Occipital lobe (tissue), 2 donors: Measurements from ENCODE around the gene CAMTA2. TPM values are rescaled to one million over a fixed set of nuclear protein-coding genes. Genes with fewer than 3 reads are reported as not detected.

Experiments
- DNase-seq: peaks from one replicate; lab custom pipeline; 2025; lab: John Stamatoyannopoulos, UW
- total RNA-seq: library from RNA; depleted of rRNA; stranded (reverse); fragments of >200 nt; gene quantifications from one replicate; pipeline ENCODE4 v1.2.3, GENCODE V29; 2014

The CAMTA2 gene
- total RNA-seq, 1 donor from 2014 or later: 5.1 TPM

DNA sequence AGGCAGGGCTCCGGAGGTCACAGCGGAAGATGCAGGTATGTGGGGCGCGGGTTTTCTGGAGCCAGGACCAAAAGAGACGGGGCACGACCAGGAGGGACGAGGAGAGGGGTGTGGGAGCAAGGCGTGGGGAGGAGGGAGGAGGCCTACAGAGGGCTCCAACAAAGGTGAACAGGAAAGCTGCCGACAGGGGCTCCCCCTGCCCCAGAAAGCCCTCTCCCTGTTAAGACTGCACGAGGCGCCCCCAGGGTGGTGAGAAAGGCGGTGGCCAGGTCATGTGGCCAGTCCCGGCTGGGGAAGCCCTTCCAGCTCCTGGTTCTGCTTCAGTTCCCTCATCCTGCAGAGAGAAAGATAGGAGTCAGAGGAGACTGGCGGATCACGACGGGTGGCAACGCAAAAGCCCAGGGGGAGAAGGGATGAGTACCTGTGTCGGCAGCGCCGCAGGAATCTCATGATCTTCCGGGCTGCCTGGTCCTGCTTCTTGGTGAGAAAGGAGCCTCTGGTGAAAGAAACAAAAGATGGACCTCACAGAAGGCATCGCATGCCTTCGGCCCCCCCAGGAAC, 18.9 kb downstream of the CAMTA2 start:
- DNase-seq: no peak

DNA sequence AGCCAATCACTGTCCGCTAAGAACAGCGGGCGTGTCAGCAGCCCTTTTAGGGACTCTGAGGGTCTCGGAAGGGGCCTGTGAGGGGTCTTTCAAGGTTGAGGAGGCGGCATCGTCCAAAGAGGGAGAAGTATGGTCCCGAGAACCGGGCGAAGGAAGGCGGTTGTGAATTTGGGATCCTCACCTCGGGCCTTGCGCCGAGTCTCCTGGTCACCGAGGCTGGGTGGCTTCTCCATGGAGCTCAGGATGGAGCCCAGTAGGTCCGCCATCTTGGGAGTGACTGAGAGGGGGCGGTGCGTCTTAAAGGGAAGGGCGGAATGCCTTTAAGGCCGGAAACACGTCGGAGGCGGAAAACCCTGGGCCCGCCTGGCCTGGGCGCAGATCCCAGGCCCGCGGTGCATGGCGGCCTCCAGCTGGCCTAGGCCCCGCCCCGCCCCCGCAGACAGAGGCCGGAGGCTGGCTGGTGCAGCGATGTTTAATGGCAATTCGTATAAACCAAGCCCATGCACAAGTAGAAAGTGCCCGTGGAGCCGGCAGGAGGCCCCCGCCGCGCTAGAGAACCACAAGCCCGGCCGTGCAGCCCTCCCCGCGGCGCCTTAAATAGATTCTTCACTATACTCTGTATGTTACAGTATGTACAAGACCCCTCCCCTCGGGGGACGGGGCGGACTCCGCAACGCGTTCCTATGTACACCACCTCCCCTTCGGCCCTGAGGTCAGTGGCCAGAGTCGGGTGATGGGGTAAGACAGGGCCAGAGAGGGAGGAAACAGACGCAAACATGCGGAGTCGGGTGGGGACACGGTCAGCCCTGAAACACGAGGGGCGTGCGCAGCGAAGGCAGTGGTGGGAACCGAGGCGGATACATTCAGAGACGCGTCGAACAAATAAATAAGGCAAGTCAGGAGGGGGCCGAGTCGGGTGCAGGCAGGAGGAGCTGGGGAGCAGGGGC, 19.7 kb downstream of the CAMTA2 start, which contains the start of gene SPAG7:
Gene SPAG7, minus strand, starts transcription at position 279 of the 947 bp plus-strand sequence. Its CDS starts 13 bp downstream, at position 266.
- DNase-seq: peak; percentile 95

DNA sequence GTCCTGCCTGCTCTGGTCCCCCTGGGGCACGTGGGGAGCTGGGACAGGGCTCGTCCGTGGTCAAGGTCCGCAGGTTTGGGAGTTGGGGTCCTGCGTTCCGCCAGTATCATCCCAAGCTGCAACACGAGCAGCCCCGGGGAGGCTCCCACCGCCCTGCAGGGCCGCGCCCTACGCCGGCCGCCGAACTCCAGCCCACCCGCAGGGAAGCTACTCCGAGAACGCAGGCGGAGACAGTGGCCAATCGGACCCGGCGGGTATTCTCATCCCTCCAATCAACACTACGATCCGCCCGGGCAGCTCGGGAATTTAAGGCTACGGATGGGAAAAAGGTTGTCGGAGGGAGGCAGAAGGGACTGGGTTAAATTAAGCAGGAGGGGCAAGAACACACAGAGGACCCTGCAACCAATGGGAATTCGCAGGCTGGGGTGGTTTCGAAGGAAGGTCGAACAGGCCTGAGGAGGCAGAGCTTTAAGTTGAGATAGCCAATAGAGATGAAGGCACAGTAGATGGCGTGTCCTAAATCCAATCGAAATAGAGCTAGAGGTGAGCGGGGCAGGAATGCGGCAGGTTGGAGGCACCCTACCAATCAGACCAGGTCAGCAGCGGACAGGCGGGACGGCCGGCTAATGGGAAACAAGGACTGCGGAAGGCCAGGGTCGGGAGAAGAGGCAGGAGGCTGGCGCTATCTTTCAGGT, 20.5 kb downstream of the CAMTA2 start:
- peak; percentile 98 for DNase-seq

DNA sequence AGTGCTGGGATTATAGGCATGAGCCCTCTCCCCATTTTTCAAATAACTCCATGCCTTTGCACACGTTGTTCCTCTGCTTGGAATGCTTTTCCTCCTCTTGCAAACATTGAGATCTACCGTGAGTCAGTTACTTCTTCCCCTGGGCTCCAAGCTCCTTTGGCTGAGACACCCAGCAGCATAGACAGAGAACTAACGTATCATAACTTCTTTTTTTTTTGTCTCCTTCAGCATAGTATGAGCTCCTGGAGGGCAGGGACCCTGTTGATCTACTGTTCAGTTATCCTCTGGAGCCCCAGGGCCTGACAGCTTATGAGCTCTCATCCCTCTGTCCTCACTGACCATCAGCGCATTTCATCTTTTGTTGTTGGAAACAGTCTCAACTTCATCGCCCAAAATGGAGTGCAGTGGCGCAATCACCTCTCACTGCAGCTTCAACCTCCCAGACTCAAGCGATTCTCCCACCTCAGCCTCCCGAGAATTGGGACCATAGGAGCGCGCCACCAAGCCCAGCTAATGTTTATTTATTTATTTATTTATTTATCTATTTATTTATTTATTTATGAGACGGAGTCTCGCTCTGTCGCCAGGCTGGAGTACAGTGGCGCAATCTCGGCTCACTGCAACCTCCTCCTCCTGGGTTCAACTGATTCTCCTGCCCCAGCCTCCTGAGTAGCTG, 22.0 kb downstream of the CAMTA2 start:
- no peak for DNase-seq

DNA sequence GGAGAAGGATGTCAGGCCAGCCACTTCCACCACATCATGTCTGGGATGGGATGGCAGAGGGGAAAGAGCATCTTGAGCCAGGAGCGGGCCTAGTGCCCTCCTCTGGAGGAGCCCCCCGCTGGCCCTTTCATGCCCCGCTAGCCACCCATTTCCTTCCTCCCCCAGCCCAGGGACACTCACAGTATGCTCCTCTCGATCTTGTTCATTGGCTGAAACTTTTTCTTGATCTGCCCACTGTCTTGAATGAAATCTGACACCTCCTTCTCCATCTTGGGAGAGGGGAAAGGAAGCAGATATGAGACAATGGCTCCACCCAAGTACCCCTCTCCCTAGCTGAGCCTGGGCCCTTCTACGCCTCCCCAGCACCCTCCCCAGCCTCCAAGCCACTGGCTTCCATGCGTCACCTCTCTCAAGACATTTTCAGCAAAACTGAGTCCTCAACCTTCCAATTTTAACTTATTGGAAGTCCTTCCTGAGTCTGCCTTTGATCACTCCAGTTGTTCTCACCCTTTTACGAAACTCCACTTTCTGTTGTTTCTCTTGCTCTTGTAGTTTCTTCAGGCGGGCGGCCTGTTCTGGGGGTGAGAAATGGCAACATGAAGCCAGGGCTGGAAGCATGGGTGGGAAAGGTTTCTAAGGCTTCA, 27.1 kb downstream of the CAMTA2 start:
- no peak for DNase-seq

GRCh38 chr17:4959261-4959965, 28.1 kb downstream of the CAMTA2 start:
- DNase-seq: no peak

DNA sequence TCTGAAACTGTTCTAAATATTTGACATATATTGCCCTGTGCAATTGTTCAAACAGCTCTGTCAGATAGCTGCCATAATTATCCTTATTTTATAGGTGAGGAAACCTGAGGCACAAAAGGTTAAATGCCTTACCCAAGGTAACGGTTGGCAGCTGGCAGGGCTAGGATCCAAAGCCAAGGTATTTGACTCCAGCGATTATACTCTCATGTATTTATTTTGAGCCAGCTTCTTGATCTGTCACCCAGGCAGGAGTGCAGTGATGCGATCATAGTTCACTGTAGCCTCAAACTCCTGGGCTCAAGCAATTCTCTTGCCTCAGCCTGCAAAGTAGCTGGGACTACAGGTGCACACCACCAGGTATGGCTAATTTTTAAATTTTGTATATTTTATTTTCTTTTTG, 29.4 kb downstream of the CAMTA2 start:
- DNase-seq: no peak

- DNase-seq: no peak
These were observed 30.9 kb downstream of the CAMTA2 start for GRCh38 chr17:4956493-4957061.

- DNase-seq: no peak
These were observed 32.4 kb downstream of the CAMTA2 start for GRCh38 chr17:4955091-4955490.

GRCh38 chr17:4953451-4953961, 34.0 kb downstream of the CAMTA2 start:
- DNase-seq: no peak

DNA sequence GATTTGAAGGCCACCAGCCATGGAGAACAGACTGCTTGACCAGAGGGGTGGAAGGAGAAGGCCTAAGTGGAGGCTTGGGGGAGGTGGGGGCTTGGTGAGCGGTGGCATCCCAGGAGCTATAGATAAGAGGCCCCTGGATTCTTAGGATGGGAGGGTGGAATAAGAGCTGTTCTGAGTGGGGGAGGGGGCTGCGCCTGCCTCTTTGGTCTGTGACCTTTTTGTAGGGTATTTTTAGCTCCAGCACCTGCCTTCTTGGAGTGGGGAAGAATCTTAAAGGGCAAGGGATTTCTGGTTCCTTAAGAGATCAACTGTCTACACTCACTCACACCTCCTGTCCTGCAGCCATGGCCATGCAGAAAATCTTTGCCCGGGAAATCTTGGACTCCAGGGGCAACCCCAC, 36.0 kb downstream of the CAMTA2 start:
- DNase-seq: no peak

DNA sequence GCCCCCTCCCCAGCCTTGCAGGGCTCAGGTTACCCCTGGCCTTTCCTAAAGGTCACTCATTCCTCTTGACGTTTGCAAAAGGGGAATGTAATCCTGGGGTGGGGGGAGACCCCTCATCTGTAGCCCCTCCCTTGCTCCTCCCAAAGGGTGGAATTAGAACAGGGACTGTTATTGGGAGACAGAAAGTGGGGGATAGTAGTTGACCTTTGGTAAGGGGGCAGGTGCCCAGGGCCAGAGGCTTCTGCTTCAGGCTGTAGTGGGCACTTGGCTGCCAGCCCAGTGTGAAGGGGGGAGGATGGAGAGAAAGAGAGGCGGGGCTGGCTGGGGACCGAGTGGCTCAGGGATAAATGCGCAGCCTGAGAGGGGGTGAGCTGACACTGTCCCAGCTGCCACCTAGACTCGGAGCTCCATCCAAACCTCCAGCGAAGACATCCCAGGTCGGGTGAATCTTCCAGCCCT, 36.7 kb downstream of the CAMTA2 start, which contains the start of gene ENO3:
Gene ENO3, plus strand, starts transcription at position 374 of the 459 bp plus-strand sequence. CDS start 711 bp downstream, outside the sequence.
- DNase-seq: no peak

DNA sequence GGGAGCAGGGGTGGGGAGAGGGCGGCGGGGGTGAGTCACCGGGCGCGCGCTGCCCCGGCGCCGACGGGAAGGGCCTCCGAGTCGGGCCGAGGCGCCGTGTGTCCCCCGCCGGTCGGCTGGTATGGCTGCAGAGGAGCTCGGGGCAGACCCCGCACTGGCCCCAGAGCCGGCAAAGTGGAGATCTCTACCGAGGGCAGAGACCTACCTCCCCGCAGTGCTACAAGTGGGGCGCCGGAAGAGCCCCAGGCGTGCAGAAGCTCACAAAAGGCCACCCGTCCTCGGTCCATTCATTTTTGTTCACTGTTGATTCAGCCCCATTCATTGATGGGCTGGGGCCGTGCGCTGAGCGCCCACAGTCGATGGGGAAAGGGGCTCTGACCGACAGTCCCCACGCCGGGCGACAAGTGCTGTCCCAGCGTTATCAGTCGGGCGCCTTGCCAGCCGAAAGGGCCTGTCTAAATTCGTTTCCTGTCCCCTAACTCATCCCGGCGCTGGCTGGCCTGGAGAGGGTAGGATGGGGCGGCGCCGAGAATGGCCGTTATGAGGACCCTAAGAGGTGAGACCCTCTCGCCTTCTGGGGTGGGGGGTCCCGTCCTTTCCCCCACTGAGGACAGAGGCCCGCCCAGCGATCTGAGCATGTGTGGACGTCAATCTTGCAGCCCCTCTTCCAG, 37.3 kb downstream of the CAMTA2 start:
- DNase-seq: no peak

- DNase-seq: no peak
These were observed 38.0 kb downstream of the CAMTA2 start for GRCh38 chr17:4949321-4950074.

- DNase-seq: peak; percentile 56
These were observed 38.5 kb downstream of the CAMTA2 start for GRCh38 chr17:4948931-4949320.

DNA sequence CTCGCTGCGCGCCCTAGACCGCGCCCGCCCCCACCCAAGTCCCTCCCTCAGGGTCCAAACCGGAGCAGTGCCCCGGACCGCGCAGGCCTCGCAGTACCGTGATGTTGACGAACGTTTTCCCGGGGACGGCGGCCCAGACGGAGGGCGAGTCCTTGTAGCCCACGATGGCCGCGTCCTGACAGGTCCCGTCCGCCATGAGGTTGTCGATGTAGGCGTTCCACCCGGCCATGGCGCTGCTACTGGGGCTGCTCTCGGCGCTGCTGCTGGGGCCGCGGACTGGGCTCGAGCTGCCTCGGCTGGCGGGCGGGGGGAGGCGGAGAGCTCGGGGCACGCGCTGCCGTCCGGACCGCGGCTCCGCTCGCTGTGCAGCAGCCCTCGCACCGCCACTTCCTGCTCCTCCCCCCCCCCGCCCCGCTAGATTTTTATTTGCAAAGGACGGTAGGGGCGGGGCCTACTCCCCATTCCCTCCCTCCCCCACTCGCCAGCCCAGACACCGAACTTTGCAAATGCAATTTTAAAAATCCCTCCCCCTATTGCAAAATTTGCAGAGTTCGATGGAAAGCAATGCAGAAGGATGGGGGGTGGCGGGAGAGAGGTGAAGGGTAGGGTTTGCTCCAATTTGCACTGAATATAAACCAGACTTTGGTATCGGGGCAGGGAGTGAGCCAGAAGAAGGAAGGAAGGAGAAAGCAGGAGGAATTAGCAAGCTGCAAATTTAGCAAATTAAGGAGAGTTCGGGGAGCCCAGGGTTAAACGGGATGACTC, 39.1 kb downstream of the CAMTA2 start, which contains the start of gene PFN1:
Gene PFN1, minus strand, starts transcription at position 365 of the 765 bp plus-strand sequence. Its CDS starts 136 bp downstream, at position 229.
- peak; percentile 83 for DNase-seq

GRCh38 chr17:4947411-4948165, 39.9 kb downstream of the CAMTA2 start:
- no peak for DNase-seq
